Tibial nerve (tissue), 4 donors: Measurements from ENCODE around the gene BTBD19. TPM values are rescaled to one million over a fixed set of nuclear protein-coding genes. Genes with fewer than 3 reads are reported as not detected.
"Not testable (repeated sequence)": the region's sequence is repeated elsewhere in the genome, so short reads cannot be mapped to it uniquely, and the experiment has no call there.

Experiments used
- DNase-seq, 2 donors: peaks; one replicate each; pipeline ENCODE4 v3.0.0-alpha.2; 2019; ENCODE audit warnings: low spot score in 2 of 2
- H3K27ac ChIP-seq, 4 donors: fragments of 200-600 bp; sonication (generic) in 3 of 4; one replicate each; pipeline ENCODE4 v1.5.1; 2017 to 2019; ENCODE audit warnings: mild to moderate bottlenecking in 1 of 4
- H3K27me3 ChIP-seq, 2 donors: fragments of 200-600 bp; sonication (generic) in 1 of 2; one replicate each; pipeline versions ENCODE4 v1.5.1 to v1.6.0; 2017 to 2019
- H3K36me3 ChIP-seq, 3 donors: fragments of 200-600 bp; sonication (generic); one replicate each; pipeline ENCODE4 v1.5.1; 2018 to 2019
- H3K4me1 ChIP-seq, 4 donors: fragments of 200-600 bp; sonication (generic) in 3 of 4; one replicate each; pipeline ENCODE4 v1.5.1; 2017 to 2019
- H3K4me3 ChIP-seq, 4 donors: fragments of 200-600 bp; sonication (generic) in 3 of 4; one replicate each; pipeline ENCODE4 v1.5.1; 2017 to 2019; ENCODE audit warnings: mild to moderate bottlenecking in 1 of 4, moderate library complexity in 1 of 4
- H3K9me3 ChIP-seq, 4 donors: fragments of 200-600 bp; sonication (generic) in 3 of 4; one replicate each; pipeline ENCODE4 v1.5.1; 2017 to 2019
- CTCF ChIP-seq, 5 experiments: fragments of 200-600 bp in 3 of 5; fragments of 450-650 bp in 2 of 5; sonication (generic) in 3 of 5; IDR thresholded peaks; one replicate each; pipeline ENCODE4 v1.5.1; 2016 to 2019; ENCODE audit warnings: antibody characterized with exemption in 5 of 5, mild to moderate bottlenecking in 3 of 5, moderate library complexity in 2 of 5
- EP300 ChIP-seq, 2 donors: sonication (generic); formaldehyde crosslinking; IDR thresholded peaks; one replicate each; pipeline ENCODE4 v1.6.1; 2017; ENCODE audit warnings: antibody characterized with exemption in 2 of 2, mild to moderate bottlenecking in 1 of 2
- POLR2A ChIP-seq, 2 donors: fragments of 450-650 bp; IDR thresholded peaks; one replicate each; pipeline ENCODE4 v1.6.1; 2017; ENCODE audit warnings: antibody characterized with exemption in 2 of 2, mild to moderate bottlenecking in 2 of 2, moderate library complexity in 2 of 2
- WGBS, 2 donors: methylation state at CpG; one replicate each; pipeline ENCODE4 v1.1.5; 2018; 5-methylcytosine and 5-hydroxymethylcytosine counted together
- total RNA-seq, 4 donors: library from RNA; depleted of rRNA; stranded (reverse); fragments of >200 nt; gene quantifications; one replicate each; pipeline ENCODE4 v1.1.0, GENCODE V29; 2016

BTBD19 gene
- total RNA-seq, 4 donors from 2014 or later, result 14.9 to 50.0 (median 25.5) TPM

- no peak for DNase-seq
- TF ChIP-seq POLR2A (IDR thresholded peaks at IDR 0.05), result no peak
- TF ChIP-seq EP300 (IDR thresholded peaks at IDR 0.05), result no peak
- no peak for TF ChIP-seq CTCF (IDR thresholded peaks at IDR 0.05)
- peaks cover 0 to 69% (median 55%) of the 10 kb centered on the region in 4 donors for H3K4me1 ChIP-seq
- H3K9me3 ChIP-seq, result no peaks in the 10 kb centered on the region
- WGBS, 2 donors, result 43 to 58% methylated on average over 32 to 40 of the region's 48 CpGs
- peak overlapping the region; percentile 31 to 61 (median 48) for H3K4me3 ChIP-seq
- H3K27me3 ChIP-seq, result no peaks in the 10 kb centered on the region
- no peaks in the 10 kb centered on the region for H3K36me3 ChIP-seq
- peak overlapping the region; percentile 70 to 100 (median 97) for H3K27ac ChIP-seq
Measured at GRCh38 chr1:44812822-44813543, 4.7 kb downstream of the BTBD19 start.

- H3K27me3 ChIP-seq, H3K9me3 ChIP-seq, H3K36me3 ChIP-seq, H3K4me3 ChIP-seq, H3K27ac ChIP-seq: not testable (repeated sequence)
- 88 to 95% methylated on average over 9 of the region's 9 CpGs for WGBS, 2 donors
- DNase-seq, result peak in 1 of 2 donors; percentile 9
- H3K4me1 ChIP-seq, result peaks cover 0 to 69% (median 38%) of the 10 kb centered on the region in 4 donors
Measured at GRCh38 chr1:44815926-44816325, 7.6 kb downstream of the BTBD19 start.

- peaks cover 0 to 5% (median 0%) of the 10 kb centered on the region in 3 donors for H3K36me3 ChIP-seq
- peaks cover 0 to 63% (median 28%) of the 10 kb centered on the region in 4 donors for H3K4me1 ChIP-seq
- H3K9me3 ChIP-seq, result no peaks in the 10 kb centered on the region
- no peak overlapping the region for H3K27ac ChIP-seq
- H3K4me3 ChIP-seq, result no peak overlapping the region
- no peak for TF ChIP-seq EP300 (IDR thresholded peaks at IDR 0.05)
- no peak for TF ChIP-seq POLR2A (IDR thresholded peaks at IDR 0.05)
- no peak for TF ChIP-seq CTCF (IDR thresholded peaks at IDR 0.05)
- no peak for DNase-seq
- WGBS, 2 donors, result 78 to 90% methylated on average over 2 of the region's 2 CpGs
- no peaks in the 10 kb centered on the region for H3K27me3 ChIP-seq
Measured at GRCh38 chr1:44817307-44817706, 9.0 kb downstream of the BTBD19 start.

- 93 to 95% methylated on average over 11 of the region's 11 CpGs for WGBS, 2 donors
- peak overlapping the region in 2 of 4 donors; percentile 40 to 96 for H3K27ac ChIP-seq
Measured at GRCh38 chr1:44817771-44818495, 9.6 kb downstream of the BTBD19 start.

GRCh38 chr1:44819196-44819607 is 10.9 kb downstream of the BTBD19 start:
- H3K27ac ChIP-seq, result peak overlapping the region; percentile 71 to 96 (median 96)
- H3K9me3 ChIP-seq, result no peaks in the 10 kb centered on the region
- peak in 1 of 2 donors; percentile 12 for DNase-seq
- peaks cover 0 to 16% (median 0%) of the 10 kb centered on the region in 3 donors for H3K36me3 ChIP-seq
- H3K27me3 ChIP-seq, result no peaks in the 10 kb centered on the region
- TF ChIP-seq EP300 (IDR thresholded peaks at IDR 0.05) (no peak), CTCF (IDR thresholded peaks at IDR 0.05) (no peak), POLR2A (IDR thresholded peaks at IDR 0.05) (no peak)
- peaks cover 0 to 59% (median 16%) of the 10 kb centered on the region in 4 donors for H3K4me1 ChIP-seq
- WGBS, 2 donors, result 13 to 16% methylated on average over 13 of the region's 13 CpGs
- H3K4me3 ChIP-seq, result peak overlapping the region; percentile 13 to 66 (median 42)

More at GRCh38 chr1:44817771-44818495, 9.6 kb downstream of the BTBD19 start:
- Histone ChIP-seq H3K4me3 (no peak overlapping the region), H3K9me3 (no peaks in the 10 kb centered on the region), H3K36me3 (peaks cover 0 to 12% (median 0%) of the 10 kb centered on the region in 3 donors), H3K4me1 (peaks cover 0 to 63% (median 26%) of the 10 kb centered on the region in 4 donors), H3K27me3 (no peaks in the 10 kb centered on the region)
- peak in 1 of 2 donors; percentile 7 for DNase-seq
- TF ChIP-seq EP300 (IDR thresholded peaks at IDR 0.05), result no peak
- no peak for TF ChIP-seq CTCF (IDR thresholded peaks at IDR 0.05)
- TF ChIP-seq POLR2A (IDR thresholded peaks at IDR 0.05), result no peak
